ENCODE data around the gene ORAI3. TPM values are rescaled to one million over a fixed set of nuclear protein-coding genes. Genes with fewer than 3 reads are reported as not detected.
A peak's percentile ranks its signal among the peaks of the same experiment; 100 is the strongest.

Gene ORAI3
- 34.4 TPM for total RNA-seq

GRCh38 chr16:30948667-30949649, at the start of gene ORAI3:
TSS of gene ORAI3 (plus strand) at chr16:30949068. CDS start at chr16:30949290, 222 bp downstream.
- peak; percentile 68 for DNase-seq (ENCODE audit: low spot score)

- no peak for DNase-seq (ENCODE audit: low spot score)
Measured at GRCh38 chr16:30899794-30900193, 49.1 kb upstream of the ORAI3 start.

- no peak for DNase-seq (ENCODE audit: low spot score)
Measured at GRCh38 chr16:30900588-30900987, 48.3 kb upstream of the ORAI3 start.

GRCh38 chr16:30901201-30902028, 47.5 kb upstream of the ORAI3 start:
- no peak for DNase-seq (ENCODE audit: low spot score)

- DNase-seq (ENCODE audit: low spot score) = peak; percentile 61
Measured at GRCh38 chr16:30902029-30902972, 46.6 kb upstream of the ORAI3 start.

- no peak for DNase-seq (ENCODE audit: low spot score)
Measured at GRCh38 chr16:30903002-30903401, 45.9 kb upstream of the ORAI3 start.

GRCh38 chr16:30903596-30903995, 45.3 kb upstream of the ORAI3 start:
- no peak for DNase-seq (ENCODE audit: low spot score)

GRCh38 chr16:30904114-30904780, 44.6 kb upstream of the ORAI3 start:
- DNase-seq (ENCODE audit: low spot score) = no peak

- no peak for DNase-seq (ENCODE audit: low spot score)
Measured at GRCh38 chr16:30907064-30907463, 41.8 kb upstream of the ORAI3 start.

GRCh38 chr16:30910427-30911029, 38.3 kb upstream of the ORAI3 start:
- no peak for DNase-seq (ENCODE audit: low spot score)

GRCh38 chr16:30912794-30913412, 36.0 kb upstream of the ORAI3 start:
- no peak for DNase-seq (ENCODE audit: low spot score)

GRCh38 chr16:30914830-30915229, 34.0 kb upstream of the ORAI3 start:
- no peak for DNase-seq (ENCODE audit: low spot score)

GRCh38 chr16:30918614-30919013, 30.3 kb upstream of the ORAI3 start:
- DNase-seq (ENCODE audit: low spot score) = no peak

- DNase-seq (ENCODE audit: low spot score) = no peak
Measured at GRCh38 chr16:30920891-30921290, 28.0 kb upstream of the ORAI3 start.

- no peak for DNase-seq (ENCODE audit: low spot score)
Measured at GRCh38 chr16:30921459-30921747, 27.5 kb upstream of the ORAI3 start.

- peak; percentile 91 for DNase-seq (ENCODE audit: low spot score)
Measured at GRCh38 chr16:30921748-30922419, 27.0 kb upstream of the ORAI3 start.

- DNase-seq (ENCODE audit: low spot score) = peak; percentile 100
Measured at GRCh38 chr16:30922420-30922959, 26.4 kb upstream of the ORAI3 start.

GRCh38 chr16:30922960-30923535, 25.8 kb upstream of the ORAI3 start:
- peak; percentile 100 for DNase-seq (ENCODE audit: low spot score)

GRCh38 chr16:30923554-30924075, 25.3 kb upstream of the ORAI3 start, which contains the start of gene FBXL19:
TSS of gene FBXL19 (plus strand) at chr16:30923572. CDS start at chr16:30925755, 2,183 bp downstream.
- DNase-seq (ENCODE audit: low spot score) = no peak
